ENCODE measurements around the gene RPIA.
"Not testable (repeated sequence)": the region's sequence is repeated elsewhere in the genome, so short reads cannot be mapped to it uniquely, and the experiment has no call there.

Gene RPIA

GRCh38 chr2:88765154-88765888, 73.8 kb downstream of the RPIA start:
- no peak for DNase-seq (ENCODE audit: extremely low read depth in 1 of 2, low read depth in 1 of 2)

GRCh38 chr2:88765889-88766481, 74.5 kb downstream of the RPIA start:
- DNase-seq (ENCODE audit: extremely low read depth in 1 of 2, low read depth in 1 of 2): not testable (repeated sequence)

- no peak for DNase-seq (ENCODE audit: extremely low read depth in 1 of 2, low read depth in 1 of 2)
Observed at GRCh38 chr2:88770016-88770415, 78.5 kb downstream of the RPIA start.

- DNase-seq (ENCODE audit: extremely low read depth in 1 of 2, low read depth in 1 of 2): not testable (repeated sequence)
Observed at GRCh38 chr2:88773233-88774028, 82.0 kb downstream of the RPIA start.

GRCh38 chr2:88789213-88789612, 97.7 kb downstream of the RPIA start:
- DNase-seq (ENCODE audit: extremely low read depth in 1 of 2, low read depth in 1 of 2): not testable (repeated sequence)

- not testable (repeated sequence) for DNase-seq (ENCODE audit: extremely low read depth in 1 of 2, low read depth in 1 of 2)
Observed at GRCh38 chr2:88795932-88796331, 104.5 kb downstream of the RPIA start.

GRCh38 chr2:88796523-88796922, 105.0 kb downstream of the RPIA start:
- not testable (repeated sequence) for DNase-seq (ENCODE audit: extremely low read depth in 1 of 2, low read depth in 1 of 2)

- not testable (repeated sequence) for DNase-seq (ENCODE audit: extremely low read depth in 1 of 2, low read depth in 1 of 2)
Observed at GRCh38 chr2:88797164-88797563, 105.7 kb downstream of the RPIA start.

Measured in activated CD8-positive, alpha-beta memory T cell treated with anti-CD3 and anti-CD28 coated beads for 1 hour (primary cell).